ENCODE results near the gene WDR20.

Gene WDR20

GRCh38 chr14:102252834-102253801 is 113.4 kb downstream of the WDR20 start:
- Histone ChIP-seq H3K27me3 (replicated peaks; ENCODE audit: control insufficient read depth, insufficient read depth, low read length) (no peaks in the 10 kb centered on the region), H3K4me3 (replicated peaks; ENCODE audit: low read depth, low read length) (no peak overlapping the region), H3K36me3 (ENCODE audit: control insufficient read depth, insufficient read depth, low read length) (no peaks in the 10 kb centered on the region)
- TF ChIP-seq CTCF (IDR thresholded peaks at IDR 0.05; ENCODE audit: insufficient read depth, low read length, poor library complexity, severe bottlenecking), result no peak
- DNase-seq (ENCODE audit: extremely low read depth, insufficient read length), result no peak

DNA sequence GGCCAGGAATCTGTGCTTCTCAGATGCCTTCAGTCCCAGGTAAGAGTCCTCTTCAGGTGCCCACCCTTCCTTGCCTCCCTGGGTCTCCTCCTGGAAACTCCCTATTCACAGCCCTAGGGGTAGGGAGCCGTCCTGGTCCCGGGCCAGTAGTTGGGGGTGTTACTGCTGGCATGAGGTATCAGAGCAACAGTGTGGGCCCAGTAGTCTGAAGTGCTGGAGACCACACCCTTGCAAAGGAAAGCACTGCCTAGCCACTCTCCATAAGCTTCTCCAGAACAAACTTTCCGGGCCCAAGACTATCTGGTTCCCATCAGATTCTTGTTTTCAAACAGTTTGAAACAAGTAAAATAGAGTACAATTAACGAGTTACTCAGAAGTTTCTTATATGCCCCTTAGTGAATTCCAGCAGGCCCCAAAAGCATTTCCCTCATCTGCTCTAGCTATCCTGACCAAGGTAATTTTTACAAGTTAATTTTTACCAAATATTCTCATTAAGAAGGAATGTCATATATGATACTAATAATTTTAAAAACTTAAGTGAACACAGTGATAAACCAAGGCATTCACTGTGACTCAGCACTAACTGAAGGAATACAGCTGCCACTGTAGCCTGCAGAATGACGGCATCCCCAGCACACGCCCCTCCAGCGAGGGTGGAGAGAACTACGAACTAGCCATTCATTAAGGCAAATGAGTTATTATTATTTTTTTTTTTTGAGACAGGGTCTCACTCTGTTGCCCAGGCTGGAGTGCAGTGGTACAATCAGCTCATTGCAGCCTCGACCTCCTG is 115.9 kb downstream of the WDR20 start:
- DNase-seq (ENCODE audit: extremely low read depth, insufficient read length), result no peak
- no peaks in the 10 kb centered on the region for H3K36me3 ChIP-seq (ENCODE audit: control insufficient read depth, insufficient read depth, low read length)
- H3K27me3 ChIP-seq (replicated peaks; ENCODE audit: control insufficient read depth, insufficient read depth, low read length), result no peaks in the 10 kb centered on the region
- no peak for TF ChIP-seq CTCF (IDR thresholded peaks at IDR 0.05; ENCODE audit: insufficient read depth, low read length, poor library complexity, severe bottlenecking)
- no peak overlapping the region for H3K4me3 ChIP-seq (replicated peaks; ENCODE audit: low read depth, low read length)

DNA sequence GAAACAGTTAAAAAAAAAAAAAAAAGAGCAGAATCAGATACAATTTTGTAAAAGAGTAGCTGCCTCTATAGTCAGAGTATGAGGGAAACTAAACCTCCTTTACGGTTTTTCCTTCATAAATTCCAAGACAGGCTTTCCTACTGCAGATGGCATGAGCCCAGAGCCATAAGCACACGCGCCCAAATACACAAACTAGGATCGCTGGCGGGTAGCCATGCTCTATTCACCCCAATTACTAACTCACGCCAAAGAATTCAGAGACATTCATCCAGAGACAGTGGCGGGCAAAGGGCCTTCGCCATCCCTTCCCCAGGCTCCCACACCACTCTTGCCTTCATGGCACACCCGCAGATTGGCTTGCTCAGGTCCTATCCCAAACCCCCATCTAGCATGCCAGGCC is 117.0 kb downstream of the WDR20 start:
- Histone ChIP-seq H3K27me3 (replicated peaks; ENCODE audit: control insufficient read depth, insufficient read depth, low read length) (no peaks in the 10 kb centered on the region), H3K36me3 (ENCODE audit: control insufficient read depth, insufficient read depth, low read length) (no peaks in the 10 kb centered on the region), H3K4me3 (replicated peaks; ENCODE audit: low read depth, low read length) (no peak overlapping the region)
- no peak for TF ChIP-seq CTCF (IDR thresholded peaks at IDR 0.05; ENCODE audit: insufficient read depth, low read length, poor library complexity, severe bottlenecking)
- no peak for DNase-seq (ENCODE audit: extremely low read depth, insufficient read length)

GRCh38 chr14:102258136-102258535 is 118.4 kb downstream of the WDR20 start:
- no peak for DNase-seq (ENCODE audit: extremely low read depth, insufficient read length)
- no peak overlapping the region for H3K4me3 ChIP-seq (replicated peaks; ENCODE audit: low read depth, low read length)
- H3K36me3 ChIP-seq (ENCODE audit: control insufficient read depth, insufficient read depth, low read length), result no peaks in the 10 kb centered on the region
- H3K27me3 ChIP-seq (replicated peaks; ENCODE audit: control insufficient read depth, insufficient read depth, low read length), result no peaks in the 10 kb centered on the region
- TF ChIP-seq CTCF (IDR thresholded peaks at IDR 0.05; ENCODE audit: insufficient read depth, low read length, poor library complexity, severe bottlenecking), result no peak

Data from GM06990 (cell line).